ENCODE data around the gene ACYP1. TPM values are rescaled to one million over a fixed set of nuclear protein-coding genes. Genes with fewer than 3 reads are reported as not detected.

ACYP1 gene
- total RNA-seq, 2 experiments from 2014 or later, result 65.0 to 97.5 TPM

GRCh38 chr14:75081660-75082229 lies 17.9 kb upstream of the ACYP1 start:
- intact Hi-C loops (cut with micrococcal nuclease; ENCODE audit: unreplicated experiment), result no loop called here
- Histone ChIP-seq H4K20me1 (ENCODE audit: insufficient read depth, low read length) (no peaks in the 10 kb centered on the region), H3K9me2 (ENCODE audit: insufficient read depth, low read length) (no peaks in the 10 kb centered on the region), H3K79me2 (ENCODE audit: insufficient read depth, low read depth, low read length) (no peaks in the 10 kb centered on the region), H3K9me3 (ENCODE audit: low read length) (no peaks in the 10 kb centered on the region), H2AFZ (ENCODE audit: low read length) (no peak overlapping the region), H3K4me3 (ENCODE audit: low read depth, low read length, poor library complexity, severe bottlenecking) (no peak overlapping the region), H3K4me1 (ENCODE audit: insufficient read depth, low read length, poor library complexity, severe bottlenecking) (no peaks in the 10 kb centered on the region), H3K36me3 (ENCODE audit: insufficient read depth, low read length) (peaks cover 51% of the 10 kb centered on the region), H3K27ac (ENCODE audit: low read depth, low read length, poor library complexity, severe bottlenecking) (no peak overlapping the region), H3K4me2 (ENCODE audit: low read length) (no peak overlapping the region)
- BruUV-seq (replicated peaks), result no TSS peak
- no peak for DNase-seq (ENCODE audit: low spot score)
- ChIA-PET CTCF (ENCODE audit: unreplicated experiment) (no interaction called here), POLR2A (interaction anchor here (0.6 to 0.7 kb wide), 2 partner anchors 140 to 454 kb away, joined by 3 read pairs; no protein-coding TSS in a partner anchor)
- no peak for TF ChIP-seq EZH2phosphoT487 (IDR thresholded peaks at IDR 0.05; ENCODE audit: borderline replicate concordance, low read depth, low read length)
- no peak for TF ChIP-seq CTCF (conservative IDR thresholded peaks at IDR 0.05; ENCODE audit: low read length)

GRCh38 chr14:75079521-75079920 lies 15.7 kb upstream of the ACYP1 start:
- no peak for TF ChIP-seq CTCF (conservative IDR thresholded peaks at IDR 0.05; ENCODE audit: low read length)
- TF ChIP-seq EZH2phosphoT487 (IDR thresholded peaks at IDR 0.05; ENCODE audit: borderline replicate concordance, low read depth, low read length), result no peak
- Histone ChIP-seq H3K9me2 (ENCODE audit: insufficient read depth, low read length) (no peaks in the 10 kb centered on the region), H3K79me2 (ENCODE audit: insufficient read depth, low read depth, low read length) (no peaks in the 10 kb centered on the region), H2AFZ (ENCODE audit: low read length) (no peak overlapping the region), H3K4me2 (ENCODE audit: low read length) (no peak overlapping the region), H3K4me3 (ENCODE audit: low read depth, low read length, poor library complexity, severe bottlenecking) (no peak overlapping the region), H3K27ac (ENCODE audit: low read depth, low read length, poor library complexity, severe bottlenecking) (no peak overlapping the region), H3K9me3 (ENCODE audit: low read length) (no peaks in the 10 kb centered on the region), H4K20me1 (ENCODE audit: insufficient read depth, low read length) (no peaks in the 10 kb centered on the region), H3K36me3 (ENCODE audit: insufficient read depth, low read length) (peaks cover 31% of the 10 kb centered on the region), H3K4me1 (ENCODE audit: insufficient read depth, low read length, poor library complexity, severe bottlenecking) (no peaks in the 10 kb centered on the region)
- POLR2A ChIA-PET, result interaction anchor here (0.6 to 1.0 kb wide), 7 partner anchors 12 to 465 kb away, joined by 3 to 7 read pairs (median 3); partner anchors contain the start of gene ACYP1
- DNase-seq (ENCODE audit: low spot score), result no peak
- CTCF ChIA-PET (ENCODE audit: unreplicated experiment), result no interaction called here
- intact Hi-C loops (cut with micrococcal nuclease; ENCODE audit: unreplicated experiment), result no loop called here
- no TSS peak for BruUV-seq (replicated peaks)

GRCh38 chr14:75077794-75078193 lies 14.0 kb upstream of the ACYP1 start:
- Histone ChIP-seq H3K4me2 (ENCODE audit: low read length) (no peak overlapping the region), H3K4me1 (ENCODE audit: insufficient read depth, low read length, poor library complexity, severe bottlenecking) (no peaks in the 10 kb centered on the region), H2AFZ (ENCODE audit: low read length) (no peak overlapping the region), H3K4me3 (ENCODE audit: low read depth, low read length, poor library complexity, severe bottlenecking) (no peak overlapping the region), H3K9me2 (ENCODE audit: insufficient read depth, low read length) (no peaks in the 10 kb centered on the region), H4K20me1 (ENCODE audit: insufficient read depth, low read length) (no peaks in the 10 kb centered on the region), H3K9me3 (ENCODE audit: low read length) (no peaks in the 10 kb centered on the region), H3K36me3 (ENCODE audit: insufficient read depth, low read length) (peaks cover 14% of the 10 kb centered on the region), H3K79me2 (ENCODE audit: insufficient read depth, low read depth, low read length) (no peaks in the 10 kb centered on the region), H3K27ac (ENCODE audit: low read depth, low read length, poor library complexity, severe bottlenecking) (no peak overlapping the region)
- ChIA-PET CTCF (ENCODE audit: unreplicated experiment) (no interaction called here), POLR2A (no interaction called here)
- intact Hi-C loops (cut with micrococcal nuclease; ENCODE audit: unreplicated experiment), result no loop called here
- BruUV-seq (replicated peaks), result no TSS peak
- TF ChIP-seq CTCF (conservative IDR thresholded peaks at IDR 0.05; ENCODE audit: low read length), result no peak
- TF ChIP-seq EZH2phosphoT487 (IDR thresholded peaks at IDR 0.05; ENCODE audit: borderline replicate concordance, low read depth, low read length), result no peak
- DNase-seq (ENCODE audit: low spot score), result no peak
